ENCODE measurements around the gene SIM1. TPM values are rescaled to one million over a fixed set of nuclear protein-coding genes. Genes with fewer than 3 reads are reported as not detected.

Gene SIM1
- total and polyA plus RNA-seq, 9 donors = 0.37 to 5.5 (median 2.9) TPM

DNA sequence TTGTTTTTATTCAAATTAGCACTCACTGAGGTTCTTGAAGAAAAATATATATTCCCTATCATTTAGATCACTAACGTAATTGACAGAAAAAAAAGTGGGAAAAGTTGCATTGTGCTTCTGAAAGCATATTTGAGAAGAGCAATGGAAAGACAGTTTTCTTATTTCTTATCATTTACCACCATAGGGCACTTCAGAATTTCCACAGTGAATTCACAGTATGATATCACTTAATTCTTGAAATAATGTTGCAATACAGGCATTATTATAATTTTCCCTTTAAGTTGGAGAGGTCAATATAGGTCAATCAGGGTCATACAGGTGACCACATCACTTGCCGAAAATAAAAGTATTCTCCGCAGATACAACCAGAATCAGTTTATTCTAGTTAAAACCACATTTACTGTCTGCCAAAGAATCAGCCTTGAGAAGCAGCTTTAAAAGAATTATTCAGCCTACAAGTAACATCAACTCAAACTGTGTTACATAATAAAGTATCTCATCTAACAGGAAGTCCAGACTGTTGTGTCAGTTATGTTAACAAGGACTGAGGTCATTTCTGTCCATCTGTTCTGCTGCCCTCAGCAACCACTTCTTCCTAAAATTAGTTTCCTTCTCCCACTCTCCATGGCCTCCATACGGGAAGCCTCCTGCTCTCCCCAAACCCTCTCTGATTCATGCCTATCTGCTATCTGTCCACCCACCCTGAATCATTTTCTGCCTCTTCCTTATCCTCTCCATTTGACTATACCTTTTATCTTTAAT is 121.2 kb downstream of the SIM1 start:
- Histone ChIP-seq H3K4me3 (ENCODE audit: low read length) (no peak overlapping the region), H3K4me1 (ENCODE audit: control insufficient read depth, insufficient read depth, low read length) (no peaks in the 10 kb centered on the region), H3K36me3 (ENCODE audit: control insufficient read depth, insufficient read depth, low read length) (no peaks in the 10 kb centered on the region), H3K27me3 (ENCODE audit: control insufficient read depth, insufficient read depth, low read length) (no peaks in the 10 kb centered on the region), H3K9me3 (replicated peaks; ENCODE audit: control insufficient read depth, low read depth, low read length) (no peaks in the 10 kb centered on the region), H3K27ac (ENCODE audit: low read length) (no peak overlapping the region)
- WGBS (ENCODE audit: insufficient coverage) = 33% methylated on average over 1 of the region's 4 CpGs
- no peak for DNase-seq

DNA sequence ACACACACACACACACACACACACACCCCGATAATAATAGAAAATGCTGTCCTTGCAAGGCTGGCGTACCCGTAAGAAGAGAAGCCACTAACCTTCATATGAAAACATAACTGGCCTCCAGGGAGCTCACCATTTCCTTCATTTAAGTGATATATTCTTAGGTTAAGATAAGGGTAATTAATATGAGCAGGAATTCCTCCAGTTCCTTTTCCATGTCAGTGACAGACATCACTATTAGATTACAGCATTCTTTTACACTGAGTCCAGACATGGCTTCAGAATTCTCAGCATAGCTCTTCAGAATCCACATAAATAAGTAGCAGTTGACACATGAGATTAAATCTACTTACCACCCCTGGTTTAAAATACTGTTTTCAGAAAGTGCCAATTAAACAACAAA is 121.9 kb downstream of the SIM1 start:
- Histone ChIP-seq H3K36me3 (ENCODE audit: control insufficient read depth, insufficient read depth, low read length) (no peaks in the 10 kb centered on the region), H3K27ac (ENCODE audit: low read length) (no peak overlapping the region), H3K4me3 (ENCODE audit: low read length) (no peak overlapping the region), H3K4me1 (ENCODE audit: control insufficient read depth, insufficient read depth, low read length) (no peaks in the 10 kb centered on the region), H3K9me3 (replicated peaks; ENCODE audit: control insufficient read depth, low read depth, low read length) (no peaks in the 10 kb centered on the region), H3K27me3 (ENCODE audit: control insufficient read depth, insufficient read depth, low read length) (no peaks in the 10 kb centered on the region)
- DNase-seq = no peak
- no CpG with 5 or more reads among the region's 3 CpGs for WGBS (ENCODE audit: insufficient coverage)

DNA sequence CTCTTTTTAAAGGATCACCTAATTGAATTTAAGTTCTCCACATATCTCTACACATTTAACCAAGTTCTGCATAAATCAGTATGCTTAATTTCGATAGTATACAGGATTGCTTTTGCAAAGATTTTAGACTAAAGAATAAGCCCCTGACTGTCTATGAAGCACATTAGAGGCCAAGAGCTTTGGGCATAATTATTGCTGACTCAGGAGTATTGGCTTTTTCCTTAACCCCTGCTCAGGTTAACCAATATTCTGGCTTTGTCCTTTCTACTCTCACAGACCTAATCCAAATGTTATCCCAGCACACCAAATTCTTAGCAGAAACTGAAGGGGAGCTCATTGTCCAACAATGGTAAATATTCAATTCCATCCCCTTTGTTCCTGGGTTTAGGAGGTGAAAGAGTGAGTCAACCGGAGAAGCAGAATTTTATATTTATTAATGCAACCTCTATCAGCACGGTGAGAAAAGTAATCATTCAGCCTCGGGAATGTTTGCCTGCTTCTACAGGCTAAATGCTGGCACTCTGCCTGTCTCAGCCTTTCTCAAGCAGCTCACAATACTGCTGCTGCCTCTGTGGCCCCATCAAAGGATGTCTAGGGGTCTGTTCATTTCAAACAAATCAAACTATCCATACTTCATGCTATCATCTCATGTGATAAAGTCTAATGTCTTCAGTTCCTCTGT is 125.0 kb downstream of the SIM1 start:
- no peak overlapping the region for H3K4me3 ChIP-seq (ENCODE audit: low read length)
- no peaks in the 10 kb centered on the region for H3K36me3 ChIP-seq (ENCODE audit: control insufficient read depth, insufficient read depth, low read length)
- no peaks in the 10 kb centered on the region for H3K27me3 ChIP-seq (ENCODE audit: control insufficient read depth, insufficient read depth, low read length)
- H3K9me3 ChIP-seq (replicated peaks; ENCODE audit: control insufficient read depth, low read depth, low read length) = no peaks in the 10 kb centered on the region
- H3K27ac ChIP-seq (ENCODE audit: low read length) = no peak overlapping the region
- no CpG with 5 or more reads among the region's 4 CpGs for WGBS (ENCODE audit: insufficient coverage)
- DNase-seq = no peak
- no peaks in the 10 kb centered on the region for H3K4me1 ChIP-seq (ENCODE audit: control insufficient read depth, insufficient read depth, low read length)

DNA sequence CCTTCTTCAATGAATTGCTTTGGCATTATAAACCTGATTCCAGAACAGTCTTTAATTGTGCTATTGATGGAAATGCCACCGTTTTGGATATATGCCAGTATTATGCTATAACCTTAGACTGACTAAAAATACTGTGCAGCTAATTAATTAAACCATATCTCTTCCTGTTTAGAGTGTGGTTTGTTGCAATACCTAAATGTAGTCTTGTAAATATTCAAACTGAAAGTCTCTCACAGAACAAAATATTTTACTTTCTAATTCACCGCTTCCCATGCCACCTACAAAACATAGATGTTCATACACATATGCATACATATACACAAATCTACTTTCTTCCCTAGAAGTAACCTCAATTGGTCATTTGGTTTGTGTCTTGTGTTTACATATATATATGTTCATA is 126.6 kb downstream of the SIM1 start:
- no peaks in the 10 kb centered on the region for H3K4me1 ChIP-seq (ENCODE audit: control insufficient read depth, insufficient read depth, low read length)
- H3K36me3 ChIP-seq (ENCODE audit: control insufficient read depth, insufficient read depth, low read length) = no peaks in the 10 kb centered on the region
- no peak overlapping the region for H3K27ac ChIP-seq (ENCODE audit: low read length)
- no peaks in the 10 kb centered on the region for H3K9me3 ChIP-seq (replicated peaks; ENCODE audit: control insufficient read depth, low read depth, low read length)
- DNase-seq = no peak
- H3K4me3 ChIP-seq (ENCODE audit: low read length) = no peak overlapping the region
- WGBS (ENCODE audit: insufficient coverage) = no CpG with 5 or more reads among the region's 2 CpGs
- no peaks in the 10 kb centered on the region for H3K27me3 ChIP-seq (ENCODE audit: control insufficient read depth, insufficient read depth, low read length)

DNA sequence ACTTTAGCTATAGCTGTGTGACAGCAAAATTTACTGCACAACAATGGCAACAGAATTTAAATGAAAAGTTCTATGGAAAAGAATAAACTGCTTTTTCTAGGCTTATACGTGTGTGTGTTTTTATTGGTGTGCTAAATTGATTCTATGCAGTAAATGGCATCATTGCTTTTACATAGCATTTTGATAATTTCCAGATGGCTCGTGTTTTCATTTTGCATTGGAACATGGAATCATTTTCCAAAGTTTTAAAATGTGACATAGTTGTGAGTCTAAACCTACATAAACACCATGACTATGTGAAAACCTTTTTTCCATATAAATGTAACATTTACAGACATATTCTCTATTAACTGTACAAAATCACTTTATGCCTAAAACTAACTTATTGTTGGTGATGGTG is 127.8 kb downstream of the SIM1 start:
- no peaks in the 10 kb centered on the region for H3K27me3 ChIP-seq (ENCODE audit: control insufficient read depth, insufficient read depth, low read length)
- DNase-seq = peak; percentile 56
- no peak overlapping the region for H3K4me3 ChIP-seq (ENCODE audit: low read length)
- H3K9me3 ChIP-seq (replicated peaks; ENCODE audit: control insufficient read depth, low read depth, low read length) = no peaks in the 10 kb centered on the region
- no peaks in the 10 kb centered on the region for H3K36me3 ChIP-seq (ENCODE audit: control insufficient read depth, insufficient read depth, low read length)
- no peaks in the 10 kb centered on the region for H3K4me1 ChIP-seq (ENCODE audit: control insufficient read depth, insufficient read depth, low read length)
- no peak overlapping the region for H3K27ac ChIP-seq (ENCODE audit: low read length)
- no CpG with 5 or more reads among the region's 2 CpGs for WGBS (ENCODE audit: insufficient coverage)

DNA sequence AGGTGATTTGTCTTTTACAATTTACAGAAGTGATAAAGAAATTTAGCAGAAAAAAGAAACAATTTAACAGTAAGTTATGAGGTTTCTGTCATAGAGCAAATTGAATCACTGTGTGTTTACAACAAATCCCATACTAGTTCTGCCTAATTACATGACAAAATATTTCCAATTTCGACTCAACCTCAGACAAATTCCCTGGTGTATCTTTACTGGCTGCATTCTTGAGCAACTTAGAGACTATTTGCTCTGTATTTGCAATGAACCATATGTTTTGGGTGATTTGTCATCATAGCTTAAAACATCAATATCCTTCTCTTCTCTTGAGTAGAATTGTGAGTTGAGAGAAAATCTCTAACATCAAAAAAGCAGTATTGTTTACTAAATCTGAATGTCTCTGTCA is 128.7 kb downstream of the SIM1 start:
- no peak overlapping the region for H3K4me3 ChIP-seq (ENCODE audit: low read length)
- H3K27ac ChIP-seq (ENCODE audit: low read length) = no peak overlapping the region
- no peaks in the 10 kb centered on the region for H3K27me3 ChIP-seq (ENCODE audit: control insufficient read depth, insufficient read depth, low read length)
- no CpG with 5 or more reads among the region's 1 CpG for WGBS (ENCODE audit: insufficient coverage)
- no peaks in the 10 kb centered on the region for H3K9me3 ChIP-seq (replicated peaks; ENCODE audit: control insufficient read depth, low read depth, low read length)
- DNase-seq = peak; percentile 56
- no peaks in the 10 kb centered on the region for H3K36me3 ChIP-seq (ENCODE audit: control insufficient read depth, insufficient read depth, low read length)
- no peaks in the 10 kb centered on the region for H3K4me1 ChIP-seq (ENCODE audit: control insufficient read depth, insufficient read depth, low read length)

All from muscle of leg (tissue), 11 donors.